ENCODE measurements around the gene PJA1. TPM values are rescaled to one million over a fixed set of nuclear protein-coding genes. Genes with fewer than 3 reads are reported as not detected.

PJA1 gene
- polyA plus RNA-seq, 4 donors = 88.0 to 112 (median 103) TPM

- DNase-seq (ENCODE audit: low read depth in 4 of 4, low spot score in 3 of 4) = no peak
Measured at GRCh38 chrX:69119122-69119521, 46.1 kb downstream of the PJA1 start.

- DNase-seq (ENCODE audit: low read depth in 4 of 4, low spot score in 3 of 4) = no peak
Measured at GRCh38 chrX:69117876-69118526, 47.3 kb downstream of the PJA1 start.

DNA sequence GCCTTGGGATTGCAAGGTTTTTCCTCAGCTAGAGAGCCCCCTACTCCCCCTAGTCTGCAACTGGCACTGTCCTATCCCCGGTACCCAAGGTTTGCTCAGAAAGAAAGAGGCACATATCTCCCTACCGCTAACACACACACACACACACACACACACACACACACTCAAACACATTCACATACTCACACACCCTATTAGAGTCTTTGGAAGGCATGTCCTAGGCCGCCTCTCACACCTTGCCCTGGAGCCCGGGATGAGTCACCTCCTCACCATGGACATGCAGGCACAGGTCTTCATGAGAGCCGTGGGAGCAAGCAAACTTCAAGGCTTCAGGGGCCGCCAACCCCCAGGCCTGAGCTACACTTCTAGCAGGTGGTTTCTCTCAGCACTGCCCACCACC is 49.2 kb downstream of the PJA1 start:
- DNase-seq (ENCODE audit: low read depth in 4 of 4, low spot score in 3 of 4) = no peak

GRCh38 chrX:69113723-69114122 is 51.5 kb downstream of the PJA1 start:
- DNase-seq (ENCODE audit: low read depth in 4 of 4, low spot score in 3 of 4) = no peak
